C4-2B (cell line): ENCODE results near the gene DNAH6.

Source experiments
- ZFX ChIP-seq: fragments of 450-650 bp; IDR thresholded peaks from 2 replicates; pipeline ENCODE4 v1.6.1; 2017
- TF ChIP-seq, protein P1 (sequence below): fragments of 450-650 bp; conservative IDR thresholded peaks from 2 replicates; pipeline ENCODE4 v1.5.1; 2017; ENCODE audit warnings: mild to moderate bottlenecking

- TF ChIP-seq, protein P1, sequence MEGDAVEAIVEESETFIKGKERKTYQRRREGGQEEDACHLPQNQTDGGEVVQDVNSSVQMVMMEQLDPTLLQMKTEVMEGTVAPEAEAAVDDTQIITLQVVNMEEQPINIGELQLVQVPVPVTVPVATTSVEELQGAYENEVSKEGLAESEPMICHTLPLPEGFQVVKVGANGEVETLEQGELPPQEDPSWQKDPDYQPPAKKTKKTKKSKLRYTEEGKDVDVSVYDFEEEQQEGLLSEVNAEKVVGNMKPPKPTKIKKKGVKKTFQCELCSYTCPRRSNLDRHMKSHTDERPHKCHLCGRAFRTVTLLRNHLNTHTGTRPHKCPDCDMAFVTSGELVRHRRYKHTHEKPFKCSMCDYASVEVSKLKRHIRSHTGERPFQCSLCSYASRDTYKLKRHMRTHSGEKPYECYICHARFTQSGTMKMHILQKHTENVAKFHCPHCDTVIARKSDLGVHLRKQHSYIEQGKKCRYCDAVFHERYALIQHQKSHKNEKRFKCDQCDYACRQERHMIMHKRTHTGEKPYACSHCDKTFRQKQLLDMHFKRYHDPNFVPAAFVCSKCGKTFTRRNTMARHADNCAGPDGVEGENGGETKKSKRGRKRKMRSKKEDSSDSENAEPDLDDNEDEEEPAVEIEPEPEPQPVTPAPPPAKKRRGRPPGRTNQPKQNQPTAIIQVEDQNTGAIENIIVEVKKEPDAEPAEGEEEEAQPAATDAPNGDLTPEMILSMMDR = no peak
- no peak for TF ChIP-seq ZFX
These were observed 19.0 kb upstream of the DNAH6 start for GRCh38 chr2:84497285-84497684.
